IMR-90 (cell line): ENCODE measurements around the gene TMEM9B.
A peak's percentile ranks its signal among the peaks of the same experiment; 100 is the strongest.

Experiments
- CEBPB ChIP-seq: IDR thresholded peaks from 2 replicates; pipeline ENCODE4 v1.6.1; 2012; ENCODE audit warnings: low read depth, low read length, improper control_type of control experiment
- CTCF ChIP-seq: conservative IDR thresholded peaks from 2 replicates; pipeline ENCODE4 v1.5.1; 2012; ENCODE audit warnings: mild to moderate bottlenecking, low read depth, low read length, improper control_type of control experiment
- ELK1 ChIP-seq: fragments of 150-350 bp; IDR thresholded peaks from 2 replicates; pipeline ENCODE4 v1.6.1; 2016; ENCODE audit warnings: low read depth, mild to moderate bottlenecking, low read length, moderate library complexity, borderline replicate concordance
- FOS ChIP-seq: fragments of 150-350 bp; IDR thresholded peaks from 2 replicates; pipeline ENCODE4 v1.6.1; 2016; ENCODE audit warnings: low read depth, low read length
- MAFK ChIP-seq: IDR thresholded peaks from 2 replicates; pipeline ENCODE4 v1.6.1; 2012; ENCODE audit warnings: low read depth, low read length, improper control_type of control experiment
- MAZ ChIP-seq: IDR thresholded peaks from 2 replicates; pipeline ENCODE4 v1.6.1; 2012; ENCODE audit warnings: low read depth, mild to moderate bottlenecking, low read length, improper control_type of control experiment, moderate library complexity, borderline replicate concordance
- NFE2L2 ChIP-seq: fragments of 150-350 bp; IDR thresholded peaks from 2 replicates; pipeline ENCODE4 v1.6.1; 2016; ENCODE audit warnings: low read depth, mild to moderate bottlenecking, low read length
- POLR2A ChIP-seq: IDR thresholded peaks from 2 replicates; pipeline ENCODE4 v1.6.1; 2012; ENCODE audit warnings: mild to moderate bottlenecking, low read depth, low read length
- RAD21 ChIP-seq: IDR thresholded peaks from 2 replicates; pipeline ENCODE4 v1.6.1; 2012; ENCODE audit warnings: low read length, improper control_type of control experiment
- SMC3 ChIP-seq: fragments of 150-350 bp; IDR thresholded peaks from 2 replicates; pipeline ENCODE4 v1.6.1; 2016; ENCODE audit warnings: low read depth, mild to moderate bottlenecking, antibody characterized with exemption, low read length, moderate library complexity
- USF2 ChIP-seq: fragments of 150-350 bp; IDR thresholded peaks from 2 replicates; pipeline ENCODE4 v1.6.1; 2017; ENCODE audit warnings: mild to moderate bottlenecking, antibody characterized with exemption, low read length, low read depth

- TF ChIP-seq POLR2A (no peak), CEBPB (no peak), ELK1 (no peak), NFE2L2 (no peak), CTCF (no peak), RAD21 (no peak), FOS (no peak), MAFK (no peak), MAZ (no peak), USF2 (0 out of 2 replicates have a peak, but pooled peaks have one; percentile 23), SMC3 (no peak)
These were observed 40.1 kb upstream of the TMEM9B start for GRCh38 chr11:9004183-9004926.
